GM21367 (cell line): ENCODE data around the gene ATP6V0E2.
"Not testable (repeated sequence)": the region's sequence is repeated elsewhere in the genome, so short reads cannot be mapped to it uniquely, and the experiment has no call there.

Experiments used
- ATAC-seq: cut with Tn5 transposase; IDR thresholded peaks from one replicate; pipeline ENCODE4 v1.9.1; 2021; ENCODE audit not compliant: unreplicated experiment

ATP6V0E2 gene

GRCh38 chr7:149878523-149878921, 4.8 kb downstream of the ATP6V0E2 start:
- ATAC-seq: no peak

- no peak for ATAC-seq
These were observed 5.5 kb downstream of the ATP6V0E2 start for GRCh38 chr7:149879271-149879743.

- no peak for ATAC-seq
These were observed 6.2 kb downstream of the ATP6V0E2 start for GRCh38 chr7:149879766-149880637.

- ATAC-seq: no peak
These were observed 7.0 kb downstream of the ATP6V0E2 start for GRCh38 chr7:149880638-149881311.

- no peak for ATAC-seq
These were observed 7.8 kb downstream of the ATP6V0E2 start for GRCh38 chr7:149881328-149882247.

- ATAC-seq: no peak
These were observed 8.7 kb downstream of the ATP6V0E2 start for GRCh38 chr7:149882248-149883047.

- no peak for ATAC-seq
These were observed 9.3 kb downstream of the ATP6V0E2 start for GRCh38 chr7:149883048-149883438.

GRCh38 chr7:149883452-149883861, 9.7 kb downstream of the ATP6V0E2 start:
- ATAC-seq: peak; percentile 88

GRCh38 chr7:149884016-149884415, 10.2 kb downstream of the ATP6V0E2 start:
- ATAC-seq: no peak

GRCh38 chr7:149884541-149884940, 10.8 kb downstream of the ATP6V0E2 start:
- no peak for ATAC-seq

GRCh38 chr7:149885191-149886017, 11.6 kb downstream of the ATP6V0E2 start:
- no peak for ATAC-seq

GRCh38 chr7:149886018-149886415, 12.2 kb downstream of the ATP6V0E2 start:
- ATAC-seq: no peak

GRCh38 chr7:149887311-149887710, 13.5 kb downstream of the ATP6V0E2 start:
- no peak for ATAC-seq

- not testable (repeated sequence) for ATAC-seq
These were observed 16.9 kb downstream of the ATP6V0E2 start for GRCh38 chr7:149890715-149891114.

GRCh38 chr7:149894957-149895356, 21.2 kb downstream of the ATP6V0E2 start:
- ATAC-seq: not testable (repeated sequence)

GRCh38 chr7:149907776-149908376, 34.1 kb downstream of the ATP6V0E2 start:
- ATAC-seq: not testable (repeated sequence)

GRCh38 chr7:149910219-149910618, 36.5 kb downstream of the ATP6V0E2 start:
- ATAC-seq: not testable (repeated sequence)

- not testable (repeated sequence) for ATAC-seq
These were observed 38.4 kb downstream of the ATP6V0E2 start for GRCh38 chr7:149912126-149912525.

GRCh38 chr7:149926414-149926813, 52.6 kb downstream of the ATP6V0E2 start:
- ATAC-seq: not testable (repeated sequence)
